ENCODE measurements around the gene NLRP12.
"Not testable (repeated sequence)": the region's sequence is repeated elsewhere in the genome, so short reads cannot be mapped to it uniquely, and the experiment has no call there.

Gene NLRP12

GRCh38 chr19:53789708-53790678 lies 34.1 kb downstream of the NLRP12 start:
- TF ChIP-seq CTCF (IDR thresholded peaks at IDR 0.05; ENCODE audit: insufficient read depth, low read length, missing control alignments): no peak
- no peak overlapping the region for H3K4me3 ChIP-seq (ENCODE audit: low read depth, low read length)
- ChIA-PET POLR2A (no interaction called here), CTCF (interaction anchor here (0.8 to 2.0 kb wide), 4 partner anchors 11 to 240 kb away, joined by 3 to 9 read pairs (median 6); no protein-coding TSS in a partner anchor)
- DNase-seq (ENCODE audit: low read depth, low spot score): no peak

- TF ChIP-seq CTCF (IDR thresholded peaks at IDR 0.05; ENCODE audit: insufficient read depth, low read length, missing control alignments): no peak
- no peak overlapping the region for H3K4me3 ChIP-seq (ENCODE audit: low read depth, low read length)
- ChIA-PET CTCF (interaction anchor here (1.3 kb wide), 1 partner anchor 236 kb away, joined by 6 read pairs; no protein-coding TSS in a partner anchor), POLR2A (no interaction called here)
- no peak for DNase-seq (ENCODE audit: low read depth, low spot score)
Measured at GRCh38 chr19:53787266-53787665, 36.8 kb downstream of the NLRP12 start.

- POLR2A ChIA-PET: no interaction called here
- DNase-seq (ENCODE audit: low read depth, low spot score): no peak
- TF ChIP-seq CTCF (IDR thresholded peaks at IDR 0.05; ENCODE audit: insufficient read depth, low read length, missing control alignments): no peak
- CTCF ChIA-PET: interaction anchor here (1.3 kb wide), 1 partner anchor 237 kb away, joined by 6 read pairs; no protein-coding TSS in a partner anchor
- H3K4me3 ChIP-seq (ENCODE audit: low read depth, low read length): no peak overlapping the region
Measured at GRCh38 chr19:53786744-53787143, 37.4 kb downstream of the NLRP12 start.

GRCh38 chr19:53785196-53785889 lies 38.8 kb downstream of the NLRP12 start:
- ChIA-PET CTCF (no interaction called here), POLR2A (no interaction called here)
- DNase-seq (ENCODE audit: low read depth, low spot score): no peak
- no peak overlapping the region for H3K4me3 ChIP-seq (ENCODE audit: low read depth, low read length)
- TF ChIP-seq CTCF (IDR thresholded peaks at IDR 0.05; ENCODE audit: insufficient read depth, low read length, missing control alignments): no peak

- ChIA-PET CTCF (interaction anchor here (1.3 to 1.4 kb wide), 2 partner anchors 11 to 241 kb away, joined by 4 read pairs; no protein-coding TSS in a partner anchor), POLR2A (no interaction called here)
- no peak for TF ChIP-seq CTCF (IDR thresholded peaks at IDR 0.05; ENCODE audit: insufficient read depth, low read length, missing control alignments)
- H3K4me3 ChIP-seq (ENCODE audit: low read depth, low read length): no peak overlapping the region
- DNase-seq (ENCODE audit: low read depth, low spot score): no peak
Measured at GRCh38 chr19:53782698-53783097, 41.4 kb downstream of the NLRP12 start.

- POLR2A ChIA-PET: not testable (repeated sequence)
Measured at GRCh38 chr19:53781332-53781731, 42.8 kb downstream of the NLRP12 start.

More at GRCh38 chr19:53781332-53781731, 42.8 kb downstream of the NLRP12 start:
- CTCF ChIA-PET: interaction anchor here (1.4 kb wide), 1 partner anchor 12 kb away, joined by 4 read pairs; no protein-coding TSS in a partner anchor
- not testable (repeated sequence) for H3K4me3 ChIP-seq (ENCODE audit: low read depth, low read length); DNase-seq (ENCODE audit: low read depth, low spot score)
